GM19328 (cell line): ENCODE measurements around the gene FGF4.
"Not testable (repeated sequence)": the region's sequence is repeated elsewhere in the genome, so short reads cannot be mapped to it uniquely, and the experiment has no call there.

Source experiments
- ATAC-seq: cut with Tn5 transposase; IDR thresholded peaks from one replicate; pipeline ENCODE4 v1.9.1; 2021; ENCODE audit warnings: mild to moderate bottlenecking, moderate library complexity; ENCODE audit not compliant: unreplicated experiment

The FGF4 gene

DNA sequence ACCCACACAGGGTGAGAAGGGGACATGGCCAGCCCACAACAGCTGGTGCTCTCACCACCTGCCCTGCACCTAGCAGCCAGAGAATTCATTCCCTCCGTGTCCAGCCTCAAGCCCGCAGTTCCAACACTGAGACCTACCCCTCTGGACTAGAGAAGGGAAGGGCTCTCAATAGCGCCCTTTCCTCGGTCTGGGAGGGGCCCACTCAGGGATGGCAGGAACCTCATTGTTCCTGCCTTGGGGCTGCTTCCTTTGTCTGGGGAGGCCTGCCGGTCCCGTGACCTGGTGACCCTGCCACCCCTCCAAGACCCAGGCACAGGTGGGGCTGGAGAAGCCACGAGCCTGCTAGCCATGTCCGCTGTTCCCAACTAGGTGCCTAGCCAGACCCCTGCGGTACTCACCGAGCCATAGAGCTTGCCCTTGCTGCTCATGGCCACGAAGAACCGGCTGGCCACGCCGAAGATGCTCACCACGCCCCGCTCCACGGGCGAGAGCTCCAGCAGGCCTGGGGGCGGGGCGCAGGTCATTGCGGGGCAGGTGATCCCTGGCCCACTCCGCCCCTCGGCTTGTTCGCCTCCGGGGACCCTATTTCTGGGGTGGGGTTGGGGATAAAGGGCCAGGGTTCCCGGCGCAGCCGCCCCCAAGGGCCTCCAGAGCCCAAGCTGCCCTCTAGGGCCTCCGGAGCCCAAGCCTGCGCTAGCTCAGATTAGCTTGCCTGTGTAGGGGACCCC lies 1.4 kb downstream of the FGF4 start:
- ATAC-seq, result no peak

DNA sequence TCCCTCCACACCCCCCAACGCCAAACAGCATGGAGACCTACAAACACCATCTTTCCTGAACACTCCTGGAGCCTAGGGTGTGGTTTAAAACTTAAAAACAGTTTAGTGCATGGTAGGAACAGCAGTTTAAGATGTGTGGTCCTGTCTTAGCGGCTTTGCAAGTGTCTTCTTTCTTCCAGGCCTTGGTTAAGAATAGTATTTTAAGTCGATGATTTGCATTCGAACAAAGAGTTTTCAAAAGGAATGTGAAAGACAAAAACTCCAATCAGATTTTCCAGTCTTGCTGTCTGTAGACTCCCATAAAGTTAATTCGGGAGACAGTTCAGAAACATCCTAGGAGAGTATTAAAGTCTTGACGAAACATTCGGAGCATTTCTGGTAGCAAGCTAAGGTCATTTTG lies 3.7 kb downstream of the FGF4 start:
- no peak for ATAC-seq

DNA sequence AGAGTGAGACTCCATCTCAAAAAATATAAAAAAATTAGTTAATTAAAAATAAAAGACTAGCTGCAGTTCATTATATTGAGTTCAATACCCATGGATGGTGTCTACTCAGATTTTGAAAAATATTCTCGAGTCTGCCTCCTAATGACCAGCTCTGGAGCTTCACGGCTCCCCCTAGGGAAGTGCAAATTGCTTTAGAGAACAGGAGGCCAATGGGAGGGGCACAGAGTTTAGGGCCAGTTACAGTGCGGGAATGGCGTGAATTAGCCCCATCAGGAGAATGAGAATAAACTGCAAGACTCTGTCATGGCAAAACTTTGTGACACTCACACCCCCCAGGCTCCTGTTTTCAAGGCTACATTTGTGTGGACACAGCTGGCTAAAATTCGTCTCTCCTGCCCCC lies 4.6 kb downstream of the FGF4 start:
- ATAC-seq, result no peak

DNA sequence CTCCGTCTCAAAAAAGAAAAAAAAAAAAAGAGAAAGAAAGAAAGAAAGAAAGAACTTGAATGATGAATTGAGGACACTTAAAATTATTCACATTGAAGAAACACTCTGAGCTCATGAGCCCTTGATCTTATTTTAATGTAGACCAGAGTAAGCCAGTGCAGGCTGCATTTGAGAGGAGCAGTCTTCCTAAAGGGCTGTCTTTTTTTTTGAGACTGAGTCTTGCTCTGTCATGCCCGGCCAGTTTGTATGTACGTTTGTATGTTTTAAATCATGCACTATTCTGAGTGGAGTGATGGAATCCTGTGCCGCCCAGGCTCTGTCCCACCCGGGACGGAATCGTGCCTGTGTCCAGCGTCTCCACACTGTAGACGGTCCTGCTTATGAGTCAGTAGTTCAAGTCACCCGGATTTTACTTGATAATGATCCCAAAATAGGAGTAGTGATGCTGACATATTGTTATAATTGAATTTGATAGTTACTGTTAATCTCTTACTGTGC lies 9.6 kb downstream of the FGF4 start:
- ATAC-seq, result no peak

DNA sequence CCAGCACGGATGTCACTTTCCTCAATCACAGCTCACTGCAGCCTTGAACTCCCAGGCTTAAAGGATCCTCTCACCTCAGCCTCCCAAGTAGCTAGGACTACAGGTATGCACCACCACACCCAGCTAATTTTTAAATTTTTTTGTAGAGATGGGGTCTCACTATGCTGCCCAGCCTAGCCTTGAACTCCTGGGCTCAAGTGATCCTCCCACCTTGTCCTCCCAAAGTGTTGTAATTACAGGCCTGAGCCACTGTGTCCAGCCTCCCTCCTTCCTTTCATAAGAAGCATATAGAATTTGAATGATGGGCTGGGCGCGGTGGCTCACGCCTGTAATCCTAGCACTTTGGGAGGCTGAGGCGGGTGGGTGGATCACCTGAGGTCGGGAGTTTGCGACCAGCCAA lies 10.2 kb downstream of the FGF4 start:
- not testable (repeated sequence) for ATAC-seq

DNA sequence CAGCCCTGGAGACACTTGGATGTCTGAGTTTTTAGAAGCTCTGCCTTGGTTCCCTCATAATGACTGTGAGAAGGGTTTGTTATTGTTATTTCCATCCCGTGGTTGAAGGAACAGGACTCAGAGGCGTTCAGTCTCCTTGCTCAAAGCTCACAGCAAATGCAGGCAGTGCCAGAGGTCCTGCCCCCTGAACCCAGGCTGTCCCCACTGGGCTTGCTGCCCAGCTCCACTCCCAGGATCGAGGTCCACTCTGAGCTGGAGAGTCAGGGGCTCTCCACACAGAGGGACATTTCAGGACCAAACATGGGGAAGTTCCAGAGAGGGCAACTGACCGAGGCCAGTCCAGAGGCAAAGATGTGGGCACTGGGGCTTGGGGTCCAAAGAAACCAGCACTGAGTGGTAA lies 14.8 kb downstream of the FGF4 start:
- no peak for ATAC-seq

DNA sequence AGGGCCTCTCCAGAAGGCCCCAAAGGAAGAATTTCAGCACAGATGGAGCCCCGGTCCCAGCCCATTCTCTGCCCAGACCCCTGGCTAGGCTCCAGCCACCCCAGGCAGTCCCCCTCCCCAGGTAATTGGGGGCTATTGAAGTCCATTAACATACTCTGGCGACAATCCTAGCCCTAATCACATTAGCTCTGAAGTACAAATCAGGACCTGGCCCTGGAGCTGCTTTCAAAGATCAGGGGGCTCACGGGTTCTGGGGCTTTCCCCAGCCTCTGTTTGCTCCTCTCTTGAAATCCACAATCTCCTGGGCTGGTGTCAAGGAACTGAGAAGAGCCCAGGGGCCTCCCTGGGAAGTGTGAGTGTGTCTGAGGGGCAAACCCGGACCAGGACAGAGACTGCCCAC lies 22.3 kb downstream of the FGF4 start:
- no peak for ATAC-seq

DNA sequence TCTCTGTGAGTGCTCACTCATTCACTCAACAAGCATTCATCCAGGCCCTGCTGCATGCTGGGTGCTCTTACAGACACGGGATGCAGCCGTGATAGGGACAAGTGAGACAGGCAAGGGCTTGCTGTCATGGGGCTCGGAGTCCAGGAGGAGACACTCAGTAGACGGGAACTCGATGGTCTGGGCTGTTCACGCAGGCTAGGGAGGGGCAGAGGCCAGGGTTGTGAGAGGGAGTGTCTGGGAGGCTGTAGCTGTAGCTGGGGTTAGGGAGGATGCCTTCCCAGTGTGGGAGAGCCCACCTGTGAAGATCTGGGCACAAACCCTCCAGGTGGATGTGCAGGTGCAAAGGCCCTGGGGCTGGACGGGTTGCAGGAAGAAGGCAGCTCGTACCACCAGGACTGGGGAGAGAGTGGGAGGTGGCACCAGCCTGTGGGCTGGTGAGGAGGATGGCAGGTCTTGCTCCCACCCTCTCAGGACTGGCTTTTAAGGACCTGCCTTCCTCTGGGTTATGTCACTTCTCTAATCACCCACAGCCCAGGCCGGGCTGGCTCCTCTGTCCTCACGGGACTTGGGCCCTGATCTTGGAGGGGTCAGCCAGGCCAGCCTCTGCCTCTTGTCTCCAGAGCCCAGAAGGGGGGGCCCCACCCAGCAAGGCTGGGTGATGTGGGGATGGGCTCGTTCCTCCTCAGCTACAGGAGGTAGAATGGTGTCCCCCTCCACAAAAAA lies 24.1 kb downstream of the FGF4 start:
- ATAC-seq, result no peak

DNA sequence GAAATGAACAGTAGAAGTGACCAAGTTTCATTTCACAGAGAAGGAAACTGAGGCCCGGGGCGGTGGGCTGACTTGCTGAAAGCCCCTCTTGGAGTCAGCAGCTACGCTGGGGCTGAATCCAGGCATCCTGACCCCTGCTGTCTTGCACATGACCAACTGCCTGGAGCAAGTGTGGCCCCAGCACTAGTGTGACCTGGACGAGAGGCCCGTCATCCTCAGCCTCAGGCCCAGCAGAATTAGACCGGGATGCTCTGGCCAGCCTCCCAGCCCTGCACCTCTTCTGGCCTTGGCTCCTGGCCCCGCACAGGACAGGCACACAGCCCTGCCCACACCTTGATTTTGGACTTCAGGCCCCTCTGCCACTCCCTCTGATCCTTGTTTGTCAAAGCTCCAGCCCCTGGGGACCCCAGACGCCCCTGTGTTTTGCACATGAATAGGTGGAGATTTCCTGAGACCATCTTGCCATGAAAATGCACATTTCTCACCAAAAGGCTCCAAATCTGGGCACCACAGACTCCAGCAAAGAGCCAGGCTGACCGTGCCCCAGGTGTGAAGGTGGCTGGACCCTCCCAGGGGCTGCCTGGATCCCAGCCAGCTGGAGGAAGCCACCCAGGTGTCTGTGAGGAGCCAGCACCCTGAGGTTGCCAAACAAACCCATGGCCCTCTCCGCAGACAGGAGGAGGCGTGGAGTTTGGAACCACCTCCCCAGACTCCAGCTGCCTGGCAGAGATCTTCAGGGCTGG lies 24.9 kb downstream of the FGF4 start:
- ATAC-seq, result no peak

DNA sequence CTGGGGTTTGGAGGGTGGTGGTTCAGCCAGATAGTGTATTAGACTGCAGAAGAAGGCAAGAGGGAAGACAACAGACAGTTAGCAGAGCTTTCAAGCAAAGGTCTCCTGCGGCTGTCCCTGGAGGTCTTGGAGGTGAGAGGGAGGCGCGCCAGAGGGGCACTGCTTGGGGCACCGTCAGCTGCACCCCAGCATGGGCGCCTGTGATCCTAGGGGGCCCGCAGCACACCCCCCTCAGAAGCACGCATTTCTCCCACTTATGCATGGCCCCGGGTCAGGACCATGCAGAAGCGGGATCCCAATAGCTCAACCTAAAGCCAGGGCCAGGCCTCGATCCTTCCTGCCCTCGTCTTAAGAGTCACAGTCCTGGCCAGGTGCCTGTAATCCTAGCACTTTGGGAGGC lies 26.5 kb downstream of the FGF4 start:
- no peak for ATAC-seq

DNA sequence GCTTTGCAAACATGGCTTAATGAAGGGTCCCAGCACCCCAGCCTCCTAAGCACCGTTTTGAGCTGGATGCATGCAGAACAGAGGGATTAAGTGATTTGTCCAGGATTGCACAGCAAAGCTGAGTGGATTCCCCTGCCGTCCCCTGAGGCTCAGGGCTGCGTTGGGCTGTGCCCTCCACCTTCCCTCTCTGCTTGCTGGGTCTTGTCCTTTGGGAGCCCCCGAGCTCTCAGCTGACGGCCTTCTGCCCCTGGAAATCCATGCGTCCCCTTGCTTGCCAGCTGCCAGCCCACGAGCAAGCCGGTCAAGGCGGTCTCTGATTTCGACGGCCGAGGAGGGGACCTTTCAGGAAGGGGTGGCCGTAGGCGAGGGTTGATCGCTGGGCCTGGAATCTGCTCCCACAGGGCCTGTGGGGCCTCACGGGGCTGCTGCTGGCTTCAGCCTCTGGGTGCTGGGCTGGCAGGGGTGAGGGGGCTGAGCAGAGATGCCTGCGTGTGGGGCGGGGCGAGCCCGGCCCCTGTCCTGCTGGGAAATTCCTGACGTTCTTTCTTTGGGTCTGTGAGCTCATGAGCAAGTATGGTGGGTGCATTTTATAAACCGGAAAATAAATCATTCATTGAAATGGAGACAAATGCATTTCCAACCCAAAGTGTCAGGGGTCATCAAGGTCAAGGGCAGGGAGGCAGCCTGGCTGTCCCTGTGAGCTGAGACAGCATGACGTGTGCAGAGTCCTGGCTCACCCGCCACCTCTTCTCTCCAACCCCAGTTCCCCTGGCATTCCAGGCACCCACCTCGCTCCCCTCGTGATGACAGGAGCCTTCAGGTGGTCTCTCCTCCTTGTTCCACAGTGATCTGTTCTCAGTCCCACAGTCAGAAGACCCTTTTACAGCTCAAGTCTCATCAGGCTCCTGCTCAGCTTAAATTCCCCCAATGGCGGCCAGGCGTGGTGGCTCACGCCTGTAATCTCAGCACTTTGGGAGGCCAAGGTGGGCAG lies 28.1 kb downstream of the FGF4 start:
- ATAC-seq, result no peak

DNA sequence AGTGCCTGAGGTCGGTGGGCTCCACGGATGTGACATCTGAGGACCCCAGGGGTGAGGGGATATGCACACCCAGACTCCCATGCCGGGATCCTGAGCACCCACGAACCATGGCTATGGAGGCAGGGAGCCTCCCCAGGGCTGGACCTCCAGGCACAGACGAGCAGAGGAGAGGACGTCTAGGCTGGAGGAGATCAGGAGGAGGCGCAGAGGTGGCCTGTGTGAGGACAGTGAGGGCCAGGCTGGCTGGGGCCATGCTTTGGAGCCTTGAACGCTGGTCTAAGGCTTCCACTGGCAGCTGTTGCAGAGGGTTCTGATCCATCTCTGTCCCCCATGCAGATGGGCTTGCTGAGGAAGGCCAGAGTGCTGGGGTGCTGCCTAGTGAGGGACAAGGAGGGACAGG lies 29.0 kb downstream of the FGF4 start:
- no peak for ATAC-seq

DNA sequence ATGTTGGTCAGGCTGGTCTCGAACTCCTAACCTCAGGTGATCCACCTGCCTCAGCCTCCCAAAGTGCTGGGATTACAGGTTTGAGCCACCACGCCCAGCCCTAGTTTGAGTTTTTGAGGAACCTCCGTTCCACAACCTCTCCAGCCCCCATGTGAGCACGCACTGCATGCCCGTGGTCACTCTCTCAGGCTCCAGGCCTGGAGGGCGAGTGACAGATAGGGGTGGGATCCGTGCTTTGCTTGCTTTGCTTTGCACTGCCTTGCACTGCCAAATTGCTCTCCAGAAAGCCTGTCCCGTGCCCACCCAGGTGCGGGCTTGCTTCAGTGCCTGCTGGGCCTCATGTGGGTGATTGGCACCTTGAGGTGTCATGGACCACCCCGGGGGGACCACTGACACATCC lies 29.9 kb downstream of the FGF4 start:
- no peak for ATAC-seq

DNA sequence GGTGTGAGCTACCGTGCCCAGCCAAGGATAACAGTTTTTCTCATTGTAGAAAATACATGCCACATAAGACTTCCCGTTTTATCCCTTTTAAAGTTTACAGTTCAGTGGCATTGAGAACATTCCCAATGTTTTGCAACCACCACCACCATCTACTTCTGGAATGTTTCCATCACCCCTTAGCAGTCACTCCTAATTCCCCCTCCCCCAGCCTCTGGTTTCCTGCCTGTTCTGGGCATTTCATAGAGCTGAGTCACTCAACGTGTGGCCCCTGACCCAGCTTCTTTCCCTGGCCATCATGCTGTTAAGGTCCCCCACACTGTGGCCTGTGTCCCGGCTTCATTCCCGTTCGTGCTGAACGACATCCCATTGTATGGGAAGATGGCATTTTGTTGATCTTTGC lies 30.7 kb downstream of the FGF4 start:
- no peak for ATAC-seq

DNA sequence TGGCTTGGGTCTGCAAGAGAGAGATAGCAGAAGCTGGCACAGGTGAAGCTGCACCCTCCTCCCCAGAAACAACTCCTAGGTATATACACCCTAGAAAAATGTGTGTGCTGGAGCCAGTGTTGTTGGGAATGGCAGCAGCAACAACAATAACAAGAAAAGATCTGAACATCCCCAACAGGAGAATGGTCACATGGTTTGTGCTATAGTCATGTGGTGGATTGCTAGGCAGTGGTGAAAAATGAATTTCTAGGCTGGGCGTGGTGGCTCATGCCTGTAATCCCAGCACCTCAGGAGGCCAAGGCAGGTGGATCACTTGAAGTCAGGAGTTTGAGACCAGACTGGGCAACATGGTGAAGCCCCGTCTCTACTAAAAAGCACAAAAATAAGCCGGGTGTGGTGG lies 40.3 kb downstream of the FGF4 start:
- no peak for ATAC-seq

DNA sequence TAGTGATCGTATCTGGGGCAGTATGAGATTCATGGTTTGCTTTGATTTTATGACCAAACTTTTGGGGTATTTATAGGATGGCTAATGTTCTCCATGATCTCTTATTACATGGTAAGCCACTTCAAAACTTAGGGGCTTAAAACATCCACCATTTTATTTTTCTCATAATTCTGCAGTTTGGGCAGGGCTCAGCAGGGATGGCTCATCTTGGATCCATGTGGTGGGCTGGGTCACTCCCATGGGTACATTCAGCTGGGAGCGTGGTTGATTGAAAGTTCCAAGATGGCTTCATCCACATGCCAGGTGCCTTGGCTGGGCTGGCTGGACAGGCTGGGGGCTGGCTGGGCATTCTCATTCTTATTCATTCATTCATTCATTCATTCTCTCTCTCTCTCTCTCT lies 40.8 kb downstream of the FGF4 start:
- ATAC-seq, result no peak

DNA sequence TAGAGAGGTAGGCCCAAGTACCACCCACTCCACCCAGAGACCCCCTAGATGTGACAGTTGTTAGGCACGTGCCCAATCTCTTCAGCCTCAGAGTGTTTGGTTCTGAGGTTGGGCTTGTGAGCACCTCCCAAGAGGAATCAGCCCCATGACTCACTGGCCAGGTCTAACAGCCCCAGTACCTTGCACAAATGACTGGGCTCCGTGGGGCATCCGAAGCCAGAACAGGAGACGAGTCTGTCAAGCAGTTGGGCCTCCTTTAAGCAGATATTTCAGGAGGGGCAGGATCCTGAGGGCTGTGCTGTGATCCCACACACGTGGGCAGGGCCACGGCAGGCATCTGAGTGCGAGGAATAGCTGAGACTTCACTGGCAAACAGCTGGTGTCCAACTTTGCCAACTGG lies 42.2 kb downstream of the FGF4 start:
- no peak for ATAC-seq

DNA sequence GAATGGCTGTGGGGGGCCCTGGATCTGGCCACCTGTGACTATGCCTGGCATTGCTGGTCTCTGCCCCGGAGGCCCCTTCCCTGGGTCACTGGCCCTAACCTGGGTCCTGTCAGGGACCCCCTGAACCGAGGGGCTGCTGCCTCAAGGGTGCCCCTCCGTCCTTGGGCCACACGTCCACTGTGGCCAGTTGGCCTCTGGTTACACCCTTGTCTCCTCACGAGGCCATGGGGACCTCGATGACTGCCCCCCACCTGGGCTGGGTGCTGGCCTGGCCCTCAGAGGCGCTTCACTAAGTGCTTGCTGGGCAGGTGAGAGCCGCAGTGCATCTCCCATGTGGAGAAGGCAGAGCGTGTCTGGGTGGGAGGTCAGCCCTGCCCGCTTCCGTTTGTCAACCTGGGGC lies 44.0 kb downstream of the FGF4 start:
- no peak for ATAC-seq

DNA sequence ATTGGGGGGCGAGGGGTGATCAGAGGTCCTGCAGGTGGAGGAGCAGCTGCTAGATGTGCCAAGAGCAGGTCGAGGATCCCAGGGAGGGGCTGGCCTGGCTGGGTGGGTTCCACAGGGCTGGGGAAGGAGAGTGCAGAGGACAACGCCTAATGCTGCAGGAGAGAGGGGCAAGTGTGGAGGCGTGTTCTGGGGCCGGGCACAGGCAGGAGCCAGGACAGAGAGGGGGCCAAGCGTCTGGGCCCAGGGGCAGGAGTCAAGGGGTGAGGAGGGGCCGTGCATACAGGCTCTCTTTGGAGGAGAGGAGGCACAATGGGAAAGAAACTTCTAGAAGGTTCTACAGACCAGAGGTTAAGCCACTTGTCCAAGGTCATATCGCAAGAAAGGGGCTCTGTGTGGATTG lies 44.6 kb downstream of the FGF4 start:
- ATAC-seq, result no peak

DNA sequence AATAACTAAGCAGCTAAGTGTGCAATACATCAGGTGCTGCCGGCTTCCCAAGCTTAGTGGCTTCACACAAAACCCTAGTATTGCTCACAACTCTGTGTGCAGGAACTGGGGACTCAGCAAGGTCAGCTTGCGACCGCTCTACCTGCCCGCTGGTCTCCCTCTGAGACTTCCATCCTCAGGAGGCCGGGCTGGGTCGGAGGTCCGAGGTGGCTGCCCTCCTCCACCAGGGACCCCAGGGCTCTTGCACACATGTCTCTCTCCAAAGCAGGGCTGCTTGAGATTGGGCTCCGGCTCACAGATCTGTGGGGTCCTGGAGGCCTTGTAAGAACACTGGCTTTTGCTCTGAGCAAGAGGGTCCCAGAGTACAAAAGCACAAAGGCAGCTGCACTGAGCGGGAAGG lies 45.9 kb downstream of the FGF4 start:
- ATAC-seq, result no peak

DNA sequence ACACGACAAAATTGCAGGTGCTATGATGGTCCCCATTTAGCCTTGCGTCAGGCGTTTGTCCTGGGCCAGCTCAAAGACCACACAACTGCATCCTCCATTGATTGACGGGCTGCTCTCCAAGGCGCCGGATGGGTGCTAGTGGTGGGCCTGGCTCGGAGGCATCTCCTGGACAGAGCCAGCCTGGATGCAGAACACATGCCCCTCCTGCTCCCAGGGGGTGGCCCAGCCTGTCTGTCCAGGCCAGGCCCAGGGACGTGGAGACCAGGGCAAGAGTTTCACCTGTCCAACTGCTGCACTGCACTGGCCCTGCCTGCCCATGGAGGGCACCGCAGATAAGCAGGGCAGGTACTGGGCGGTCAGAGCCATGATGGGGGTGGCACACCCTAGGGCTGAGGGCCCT lies 47.9 kb downstream of the FGF4 start:
- ATAC-seq, result no peak
